PC-9 (cell line): ENCODE measurements around the gene GVQW3.

ENCODE experiments used
- CTCF ChIP-seq: fragments of 200-600 bp; sonication (generic); conservative IDR thresholded peaks from 2 replicates; pipeline ENCODE4 v1.6.1; 2017; ENCODE audit warnings: mixed run types, antibody characterized with exemption, mild to moderate bottlenecking, moderate library complexity
- EZH2 ChIP-seq: fragments of 200-600 bp; sonication (generic); IDR thresholded peaks from 2 replicates; pipeline ENCODE4 v1.8.0; 2017; ENCODE audit warnings: antibody characterized with exemption, low read depth

- TF ChIP-seq EZH2 (no peak), CTCF (no peak)
Observed at GRCh38 chr11:76380159-76380976, 755 bp upstream of the GVQW3 start.
